Measurements from ENCODE around the gene ADAMTS13.
"Not testable (repeated sequence)": the region's sequence is repeated elsewhere in the genome, so short reads cannot be mapped to it uniquely, and the experiment has no call there.

The ADAMTS13 gene

GRCh38 chr9:133392308-133392707 is 29.9 kb upstream of the ADAMTS13 start:
- DNase-seq: not testable (repeated sequence)

- no peak for DNase-seq
Observed at GRCh38 chr9:133393399-133393798, 28.8 kb upstream of the ADAMTS13 start.

DNA sequence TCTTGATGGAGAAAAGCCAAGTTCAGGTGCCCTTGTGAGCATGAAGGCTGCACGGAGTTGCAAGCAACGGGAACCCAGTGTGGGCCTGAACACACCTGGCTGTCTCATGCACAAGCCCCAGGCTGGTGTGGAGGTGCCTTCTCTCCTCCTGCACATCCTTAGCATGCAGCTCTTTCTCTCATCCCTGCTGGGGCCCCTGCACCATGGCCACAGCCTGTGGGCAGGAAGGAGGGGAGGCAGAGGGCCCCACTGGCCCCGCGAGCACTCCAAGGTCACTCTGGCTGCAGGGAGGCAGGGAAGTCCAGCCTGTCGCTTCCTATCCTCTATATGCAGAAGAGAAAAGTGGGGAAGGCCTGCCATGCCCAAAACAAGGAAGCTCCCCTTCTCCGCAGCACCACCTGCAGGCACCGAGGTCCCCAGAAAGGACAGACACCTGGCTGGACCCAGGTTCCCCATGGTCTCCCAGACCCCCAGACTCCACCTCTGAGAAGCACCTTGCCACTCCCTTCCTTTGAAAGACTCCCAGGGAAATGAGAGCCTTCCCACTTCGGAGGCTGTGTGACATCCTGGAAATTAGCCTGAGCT is 27.4 kb upstream of the ADAMTS13 start:
- DNase-seq: no peak

GRCh38 chr9:133396952-133397351 is 25.2 kb upstream of the ADAMTS13 start:
- no peak for DNase-seq

DNA sequence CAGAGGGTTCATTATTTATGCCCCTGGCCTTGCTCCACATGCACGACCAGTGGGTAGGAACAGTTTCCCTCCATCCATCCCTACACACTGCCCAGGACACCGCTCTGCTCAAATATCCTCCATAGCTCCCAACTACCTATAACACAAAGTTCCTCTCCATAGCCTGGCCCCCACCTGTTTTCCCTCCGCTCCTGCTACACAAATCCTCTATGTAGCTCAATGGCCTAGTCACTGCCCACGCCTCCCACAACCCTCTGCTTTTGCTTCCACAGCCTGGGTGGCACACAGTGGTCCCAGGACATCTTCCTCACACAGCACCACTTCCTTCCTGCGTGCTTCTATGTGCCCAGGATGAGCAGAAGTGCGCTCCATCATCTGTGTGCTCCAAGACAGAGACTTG is 24.8 kb upstream of the ADAMTS13 start:
- DNase-seq: no peak

DNA sequence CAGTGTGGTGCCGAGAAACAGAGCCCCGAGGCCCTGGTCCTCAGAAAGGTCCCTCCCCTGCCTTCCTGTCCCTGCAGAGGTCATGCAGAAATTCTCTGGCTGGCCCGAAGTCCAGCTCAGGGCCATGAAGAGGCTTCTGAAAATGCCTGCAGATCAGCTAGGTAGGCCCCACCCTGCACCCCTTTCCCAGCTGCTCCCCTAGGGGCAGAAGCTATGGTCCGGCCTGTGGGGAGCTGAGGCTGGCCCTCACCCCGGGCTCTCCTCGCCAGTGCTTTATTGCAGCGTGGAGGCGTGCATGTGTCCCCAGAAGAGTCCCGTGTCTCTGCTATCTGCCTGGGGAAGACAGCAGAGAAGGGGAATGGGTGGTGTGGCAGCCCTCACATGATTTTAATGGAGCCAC is 24.3 kb upstream of the ADAMTS13 start:
- no peak for DNase-seq

DNA sequence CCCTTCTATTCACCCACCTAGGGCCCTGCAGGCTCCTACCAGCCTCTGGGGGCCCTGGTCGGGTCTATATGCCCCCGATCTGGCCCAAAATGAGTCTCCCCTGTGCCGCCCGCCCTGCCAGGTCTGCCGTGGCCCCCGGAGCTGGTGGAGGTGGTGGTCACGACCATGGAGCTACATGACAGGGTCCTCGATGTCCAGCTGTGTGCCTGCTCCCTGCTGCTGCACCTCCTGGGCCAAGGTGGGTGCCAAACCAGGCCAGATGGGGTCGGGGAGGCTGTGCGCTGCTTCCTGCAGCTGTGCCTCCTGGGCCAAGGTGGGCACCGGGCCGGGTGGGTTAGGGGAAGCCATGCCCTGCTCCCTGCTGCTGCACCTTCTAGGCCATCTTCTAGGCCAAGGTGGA is 21.9 kb upstream of the ADAMTS13 start:
- no peak for DNase-seq

- no peak for DNase-seq
Observed at GRCh38 chr9:133401588-133401987, 20.6 kb upstream of the ADAMTS13 start.

DNA sequence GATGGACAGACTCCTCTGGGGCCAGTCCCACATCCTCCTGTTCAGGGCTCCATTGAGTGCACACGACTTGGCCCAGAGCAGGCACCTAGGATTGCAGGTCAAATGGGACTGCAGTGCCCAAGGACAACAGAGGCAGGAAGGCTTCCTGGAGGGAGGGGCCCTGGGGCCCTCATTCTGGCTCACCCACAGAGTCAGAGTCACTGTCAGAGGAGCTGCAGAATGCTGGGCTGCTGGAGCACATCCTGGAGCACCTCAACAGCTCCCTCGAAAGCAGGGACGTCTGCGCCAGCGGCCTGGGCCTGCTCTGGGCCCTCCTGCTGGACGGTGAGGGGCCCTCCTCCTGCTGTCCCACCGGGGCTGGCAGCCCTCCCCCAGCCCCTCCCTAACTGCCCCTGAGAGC is 19.5 kb upstream of the ADAMTS13 start:
- DNase-seq: no peak

GRCh38 chr9:133403766-133404453 is 18.3 kb upstream of the ADAMTS13 start:
- DNase-seq: peak; percentile 8

DNA sequence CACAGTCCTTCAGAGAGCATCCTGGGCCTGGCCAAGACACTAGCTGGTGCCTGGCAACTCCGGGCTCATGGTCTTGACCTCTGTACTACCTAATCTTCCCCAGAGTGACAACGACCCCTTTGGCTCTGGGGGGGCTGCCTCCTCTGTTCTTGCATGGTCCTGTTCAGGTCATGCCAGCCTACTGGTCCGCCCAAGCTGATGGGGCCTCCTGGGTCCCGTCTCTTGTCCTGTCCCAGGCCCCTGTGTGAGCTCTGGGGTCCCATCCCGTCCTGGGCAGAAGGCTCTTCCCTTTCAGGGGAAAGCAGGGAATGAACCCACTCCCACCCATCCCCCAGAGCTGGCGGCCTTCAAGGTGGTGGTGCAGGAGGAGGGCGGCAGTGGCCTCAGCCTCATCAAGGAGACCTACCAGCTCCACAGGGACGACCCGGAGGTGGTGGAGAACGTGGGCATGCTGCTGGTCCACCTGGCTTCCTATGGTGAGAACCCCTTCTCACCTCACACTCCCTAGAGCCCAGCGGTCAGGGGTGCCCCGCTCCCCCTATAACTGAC is 17.6 kb upstream of the ADAMTS13 start:
- DNase-seq: no peak

GRCh38 chr9:133405508-133406438 is 16.4 kb upstream of the ADAMTS13 start:
- no peak for DNase-seq

DNA sequence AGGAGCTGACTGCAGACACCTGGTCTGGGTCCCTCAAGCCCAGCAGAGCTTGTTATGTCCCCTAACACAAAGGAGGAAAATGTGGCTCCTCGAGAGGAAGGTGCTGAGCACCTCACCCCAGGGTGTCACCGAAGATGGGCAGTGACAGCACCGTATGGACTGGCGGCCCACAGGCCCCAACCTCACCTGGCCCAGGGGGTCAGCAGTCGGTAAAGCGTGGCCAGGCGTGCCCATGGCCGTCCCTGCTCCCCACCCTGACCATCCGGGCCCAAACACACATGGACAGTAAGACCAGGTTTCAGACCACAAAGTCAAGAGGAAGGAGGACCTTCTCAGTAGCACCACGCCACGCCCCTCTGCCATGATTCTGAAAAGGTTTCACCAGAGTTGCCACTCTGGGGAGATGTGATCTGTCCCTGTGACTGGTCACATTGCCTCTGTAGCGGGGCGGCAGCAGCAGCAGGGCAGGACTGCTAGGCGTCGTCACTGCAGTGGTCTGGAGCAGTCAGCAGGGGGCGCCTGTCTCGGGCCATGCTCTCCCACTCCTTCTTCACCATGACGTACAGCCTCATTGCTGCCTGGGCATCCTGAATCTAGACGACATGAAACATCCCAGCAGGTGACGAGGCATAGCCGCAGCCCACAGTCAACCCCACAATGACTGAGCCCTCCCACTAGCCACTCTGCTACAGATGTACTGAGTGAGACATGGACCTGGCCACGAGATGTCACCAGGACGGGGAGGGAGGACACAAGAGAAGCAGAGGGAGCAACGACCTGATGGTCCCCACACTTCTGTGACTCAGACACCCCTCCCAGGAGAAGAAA is 15.5 kb upstream of the ADAMTS13 start:
- peak; percentile 67 for DNase-seq

DNA sequence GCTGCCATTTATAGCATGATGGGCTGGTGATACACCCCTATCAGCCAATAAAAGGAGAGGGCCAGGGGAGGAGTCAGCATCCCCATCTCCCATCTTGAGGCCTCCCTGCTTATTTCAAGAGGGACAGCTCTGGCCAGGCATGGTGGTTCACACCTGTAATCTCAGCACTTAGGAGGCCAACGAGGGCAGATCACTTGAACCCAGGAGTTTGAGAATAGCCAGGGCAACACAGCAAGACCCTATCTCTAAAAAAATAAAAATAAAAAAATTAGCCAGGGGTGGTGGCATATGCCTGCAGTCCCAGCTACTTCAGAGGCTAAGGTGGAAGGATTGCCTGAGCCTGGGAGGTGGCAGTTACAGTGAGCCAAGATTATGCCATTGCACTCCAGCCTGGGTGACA is 14.1 kb upstream of the ADAMTS13 start:
- DNase-seq: no peak

- no peak for DNase-seq
Observed at GRCh38 chr9:133415170-133415569, 7.0 kb upstream of the ADAMTS13 start.

GRCh38 chr9:133417541-133418461 is 4.4 kb upstream of the ADAMTS13 start, which contains the start of gene REXO4:
Gene REXO4, minus strand, starts transcription at chr9:133418010. Its CDS starts 166 bp downstream, at chr9:133417844.
- peak; percentile 92 for DNase-seq

GRCh38 chr9:133419005-133419404 is 3.2 kb upstream of the ADAMTS13 start:
- no peak for DNase-seq

DNA sequence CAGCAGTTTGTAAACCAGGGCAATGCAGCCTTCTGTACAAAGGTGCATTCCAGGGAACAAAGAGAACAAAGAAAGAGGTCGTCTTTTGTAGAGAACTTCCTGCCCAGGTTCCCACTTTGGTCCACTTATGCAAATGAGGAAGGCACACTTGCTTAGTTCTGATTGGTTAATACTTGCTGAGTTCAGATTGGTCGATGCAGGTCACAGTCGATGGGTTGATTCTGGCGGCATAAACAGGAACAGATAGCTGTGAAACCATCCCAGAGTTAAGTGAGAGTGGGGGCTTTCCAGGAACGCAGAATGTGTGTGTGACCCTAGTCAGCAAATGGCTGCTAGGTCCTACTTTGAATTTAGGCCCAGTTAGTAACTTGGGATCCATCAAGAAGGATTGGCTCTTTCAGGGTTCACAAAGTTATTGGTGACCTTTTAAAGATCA is 1.8 kb upstream of the ADAMTS13 start:
- DNase-seq: no peak

GRCh38 chr9:133423216-133423615 is 1.0 kb downstream of the ADAMTS13 start:
- no peak for DNase-seq

DNA sequence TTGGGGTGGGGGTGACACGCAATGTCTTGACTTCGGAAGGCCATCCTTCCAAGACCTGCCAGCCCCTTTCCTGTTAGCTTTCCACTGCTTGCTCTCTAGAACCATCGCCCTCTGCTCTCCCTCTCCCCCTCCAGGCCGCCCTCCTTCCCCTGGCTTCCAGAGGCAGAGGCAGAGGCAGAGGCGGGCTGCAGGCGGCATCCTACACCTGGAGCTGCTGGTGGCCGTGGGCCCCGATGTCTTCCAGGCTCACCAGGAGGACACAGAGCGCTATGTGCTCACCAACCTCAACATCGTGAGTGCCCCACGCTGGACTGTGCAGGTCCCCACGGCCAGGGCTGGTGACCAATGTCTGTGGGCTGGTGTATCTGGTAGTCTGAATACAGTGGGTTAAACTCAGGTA is 2.0 kb downstream of the ADAMTS13 start:
- DNase-seq: no peak

GRCh38 chr9:133425049-133425632 is 3.0 kb downstream of the ADAMTS13 start:
- no peak for DNase-seq
